A549 (cell line): ENCODE data around the gene NAT8. TPM values are rescaled to one million over a fixed set of nuclear protein-coding genes. Genes with fewer than 3 reads are reported as not detected.
"Not testable (repeated sequence)": the region's sequence is repeated elsewhere in the genome, so short reads cannot be mapped to it uniquely, and the experiment has no call there.

Experiments
- ATAC-seq, 2 experiments: fragments of 200-7000 bp in 1 of 2; fragments of >200 bp in 1 of 2; cut with Nextera tagmentation in 1 of 2; cut with Tn5 transposase in 1 of 2; 3 replicates each; pipeline versions ENCODE4 v1.8.0 to v1.9.1; 2018 to 2020; ENCODE audit warnings: mild to moderate bottlenecking in 1 of 2, moderate library complexity in 1 of 2
- CTCF ChIA-PET: fragments of 300-600 bp; sonication (Branson Sonifier 250); formaldehyde crosslinking; extraction: SDS; loops from one replicate; lab custom pipeline; 2021; ENCODE audit warnings: antibody characterized with exemption, inconsistent platforms; lab: Yijun Ruan, JAX
- POLR2A ChIA-PET: fragments of 350-600 bp; formaldehyde crosslinking; extraction: SDS; loops from one replicate; lab custom pipeline; 2021; ENCODE audit warnings: antibody characterized with exemption, inconsistent platforms; lab: Yijun Ruan, JAX
- DNase-seq, 2 experiments: peaks; one replicate each; pipeline versions ENCODE4 v3.0.0 to v3.0.0-alpha.2; 2011 to 2016; ENCODE audit warnings: low read depth in 1 of 2, low spot score in 1 of 2
- FAIRE-seq: peaks from 2 replicates; lab custom pipeline; 2011; peaks lifted over from hg19 to GRCh38; lab: Jason Lieb, UNC
- H3K27ac ChIP-seq, 2 experiments: fragments of >200 bp; sonication (Bioruptor Twin); formaldehyde crosslinking; 3 replicates each; pipeline ENCODE4 v1.5.1; 2016 to 2017
- H3K4me1 ChIP-seq: fragments of >200 bp; sonication (Bioruptor Twin); formaldehyde crosslinking; 3 replicates; pipeline ENCODE4 v1.6.1; 2016
- H3K4me2 ChIP-seq: fragments of >200 bp; sonication (Bioruptor Twin); formaldehyde crosslinking; 3 replicates; pipeline ENCODE4 v1.6.1; 2016
- H3K4me3 ChIP-seq: fragments of >200 bp; sonication (Bioruptor Twin); formaldehyde crosslinking; 3 replicates; pipeline ENCODE4 v1.5.1; 2016
- H3K9me3 ChIP-seq: fragments of >200 bp; sonication (Bioruptor Twin); formaldehyde crosslinking; 3 replicates; pipeline ENCODE4 v1.6.1; 2016
- CBX2 ChIP-seq: fragments of 200-600 bp; sonication (generic); IDR thresholded peaks from 2 replicates; pipeline ENCODE4 v1.6.1; 2016; ENCODE audit warnings: low read depth, mild to moderate bottlenecking, borderline replicate concordance
- CEBPB ChIP-seq, 2 experiments: fragments of >200 bp in 1 of 2; sonication (Bioruptor Twin) in 1 of 2; formaldehyde crosslinking in 1 of 2; IDR thresholded peaks; 2 replicates each; pipeline ENCODE4 v1.6.1; 2012 to 2016
- CHD4 ChIP-seq: fragments of 200-600 bp; sonication (generic); IDR thresholded peaks from 2 replicates; pipeline ENCODE4 v1.6.1; 2016; ENCODE audit warnings: antibody characterized with exemption, mild to moderate bottlenecking, borderline replicate concordance
- EHF ChIP-seq: fragments of 250-450 bp; sonication (Bioruptor Pico); IDR thresholded peaks from 2 replicates; pipeline ENCODE4 v1.5.0; 2020; ENCODE audit warnings: mild to moderate bottlenecking
- EHMT2 ChIP-seq: fragments of 200-600 bp; sonication (generic); IDR thresholded peaks from 2 replicates; pipeline ENCODE4 v1.6.1; 2016; ENCODE audit warnings: antibody characterized with exemption, low read depth, mild to moderate bottlenecking, moderate library complexity
- FOSL2 ChIP-seq, 2 experiments: fragments of 450-650 bp in 1 of 2; fragments of >200 bp in 1 of 2; sonication (Bioruptor Twin) in 1 of 2; formaldehyde crosslinking; IDR thresholded peaks; 2 replicates each; pipeline versions ENCODE4 v1.5.0 to v1.6.1; 2016 to 2020; ENCODE audit warnings: mild to moderate bottlenecking in 1 of 2, moderate library complexity in 1 of 2
- FOXS1 ChIP-seq: fragments of 250-450 bp; sonication (Bioruptor Pico); IDR thresholded peaks from 2 replicates; pipeline ENCODE4 v1.5.0; 2020; ENCODE audit warnings: mild to moderate bottlenecking, moderate library complexity
- GATA3 ChIP-seq: IDR thresholded peaks from 2 replicates; pipeline ENCODE4 v1.6.1; 2012; ENCODE audit warnings: borderline replicate concordance
- HES2 ChIP-seq: fragments of >200 bp; sonication (Bioruptor Twin); formaldehyde crosslinking; IDR thresholded peaks from 2 replicates; pipeline ENCODE4 v1.6.1; 2016
- HOXA7 ChIP-seq: fragments of 250-450 bp; sonication (Bioruptor Pico); IDR thresholded peaks from 2 replicates; pipeline ENCODE4 v1.5.0; 2020; ENCODE audit warnings: mild to moderate bottlenecking, moderate library complexity
- HOXB5 ChIP-seq: fragments of 250-450 bp; sonication (Bioruptor Pico); IDR thresholded peaks from 2 replicates; pipeline ENCODE4 v1.5.0; 2020; ENCODE audit warnings: mild to moderate bottlenecking, moderate library complexity
- JUN ChIP-seq, 2 experiments: fragments of >200 bp; sonication (Bioruptor Twin); formaldehyde crosslinking; IDR thresholded peaks; 2 replicates in 1 of 2; 3 replicates in 1 of 2; pipeline ENCODE4 v1.6.1; 2016 to 2017
- JUNB ChIP-seq: fragments of >200 bp; sonication (Bioruptor Twin); formaldehyde crosslinking; IDR thresholded peaks from 2 replicates; pipeline ENCODE4 v1.6.1; 2016
- MAFK ChIP-seq: fragments of 450-650 bp; IDR thresholded peaks from 2 replicates; pipeline ENCODE4 v1.6.1; 2014; ENCODE audit not compliant: partially characterized antibody
- NFE2L2 ChIP-seq: fragments of 150-350 bp; conservative IDR thresholded peaks from 2 replicates; pipeline ENCODE4 v1.6.1; 2014; ENCODE audit warnings: low read length
- PHF8 ChIP-seq: fragments of 200-600 bp; sonication (generic); IDR thresholded peaks from 2 replicates; pipeline ENCODE4 v1.6.1; 2016; ENCODE audit warnings: low read depth, mild to moderate bottlenecking, antibody characterized with exemption, moderate library complexity, borderline replicate concordance
- RAD21 ChIP-seq, 2 experiments: fragments of >200 bp in 1 of 2; sonication (Bioruptor Twin) in 1 of 2; formaldehyde crosslinking in 1 of 2; IDR thresholded peaks in 1 of 2; conservative IDR thresholded peaks in 1 of 2; 2 replicates in 1 of 2; 3 replicates in 1 of 2; pipeline ENCODE4 v1.6.1; 2012 to 2018; ENCODE audit warnings: inconsistent platforms in 1 of 2
- RFX5 ChIP-seq: fragments of 450-650 bp; IDR thresholded peaks from 2 replicates; pipeline ENCODE4 v1.7.1; 2014; ENCODE audit warnings: antibody characterized with exemption, mild to moderate bottlenecking, moderate library complexity
- RNF2 ChIP-seq: fragments of 200-600 bp; sonication (generic); IDR thresholded peaks from 2 replicates; pipeline ENCODE4 v1.6.1; 2016; ENCODE audit warnings: low read depth, mild to moderate bottlenecking, antibody characterized with exemption, moderate library complexity, borderline replicate concordance
- SREBF2 ChIP-seq: fragments of 450-650 bp; IDR thresholded peaks from 2 replicates; pipeline ENCODE4 v1.6.1; 2014; ENCODE audit warnings: mild to moderate bottlenecking, moderate library complexity
- ZSCAN20 ChIP-seq: fragments of 250-450 bp; sonication (Bioruptor Pico); IDR thresholded peaks from 2 replicates; pipeline ENCODE4 v1.8.0; 2022; ENCODE audit warnings: mild to moderate bottlenecking, moderate library complexity
- WGBS: methylation state at CpG from one replicate; pipeline ENCODE4 v1.1.6; 2017; ENCODE audit errors: missing lambda C conversion rate; 5-methylcytosine and 5-hydroxymethylcytosine counted together
- polyA plus RNA-seq, 4 experiments: library from polyadenylated mRNA; depleted of rRNA in 3 of 4; stranded (reverse); fragments of >200 nt; fragmentation: RNase III in 1 of 4; extraction: RNeasy Plus Mini Kit Qiagen cat#74134 plus additional on column Dnase treatment in 1 of 4; gene quantifications; 2 replicates in 3 of 4; 3 replicates in 1 of 4; pipeline ENCODE4 v1.2.3, GENCODE V29; 2011 to 2017
- TF ChIP-seq, protein P1 (sequence below): IDR thresholded peaks from 2 replicates; pipeline ENCODE4 v1.6.1; 2012

The NAT8 gene
- polyA plus RNA-seq, 2 of the 4 experiments (the other 2 are of a cell fraction): not detected

DNA sequence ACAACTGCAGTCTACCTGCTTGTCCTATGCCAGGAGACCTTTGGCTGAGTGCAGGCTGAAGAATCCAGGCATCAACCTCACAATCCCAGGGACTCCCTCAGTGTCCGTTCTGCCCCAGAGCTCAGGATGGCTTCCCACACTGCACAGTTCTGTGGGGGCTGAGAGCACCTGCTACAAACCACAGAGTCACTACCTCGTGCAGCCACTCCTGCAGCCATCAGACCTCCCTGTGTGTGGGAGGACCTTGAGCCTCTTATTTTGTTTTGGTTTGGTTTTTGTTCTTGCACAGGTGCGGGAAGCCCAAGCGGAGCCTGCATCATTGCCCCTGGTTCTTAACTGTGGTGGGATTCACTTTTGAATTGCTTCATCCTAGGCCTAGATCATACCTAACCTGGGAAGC, 31.0 kb downstream of the NAT8 start:
- Histone ChIP-seq H3K4me3 (no peak overlapping the region), H3K4me1 (no peaks in the 10 kb centered on the region), H3K27ac (no peak overlapping the region), H3K9me3 (no peaks in the 10 kb centered on the region), H3K4me2 (no peak overlapping the region)
- ATAC-seq (no peak), DNase-seq (no peak), FAIRE-seq (no peak)
- CTCF ChIA-PET: interaction anchor here (1.6 to 2.4 kb wide), 2 partner anchors 11 to 36 kb away, joined by 3 to 11 read pairs; no protein-coding TSS in a partner anchor
- no peak for TF ChIP-seq NFE2L2
- TF ChIP-seq JUN (IDR thresholded peaks at IDR 0.05): no peak
- TF ChIP-seq CHD4: no peak
- TF ChIP-seq RFX5: no peak
- TF ChIP-seq CBX2: no peak
- TF ChIP-seq JUNB: no peak
- TF ChIP-seq RNF2: no peak
- TF ChIP-seq RAD21 (conservative IDR thresholded peaks at IDR 0.05 in 1 of 2, IDR thresholded peaks at IDR 0.05 in 1 of 2): no peak
- TF ChIP-seq PHF8: no peak
- TF ChIP-seq EHMT2: no peak
- no peak for TF ChIP-seq GATA3
- TF ChIP-seq HES2: no peak
- POLR2A ChIA-PET: no interaction called here
- 80% methylated on average over 4 of the region's 4 CpGs for WGBS

GRCh38 chr2:73610111-73610510, 32.1 kb downstream of the NAT8 start:
- ATAC-seq: no peak
- H3K4me2 ChIP-seq: no peak overlapping the region
- TF ChIP-seq HOXA7 (CRISPR knock-in tag) (no peak), CEBPB (IDR thresholded peaks at IDR 0.05) (no peak), HOXB5 (CRISPR knock-in tag) (no peak), ZSCAN20 (CRISPR knock-in tag) (no peak), SREBF2 (no peak), EHF (no peak), FOXS1 (CRISPR knock-in tag) (no peak), FOSL2 (IDR thresholded peaks at IDR 0.05) (no peak), FOSL2 (CRISPR knock-in tag; IDR thresholded peaks at IDR 0.05) (no peak), PHF8 (no peak)
- TF ChIP-seq, protein P1, sequence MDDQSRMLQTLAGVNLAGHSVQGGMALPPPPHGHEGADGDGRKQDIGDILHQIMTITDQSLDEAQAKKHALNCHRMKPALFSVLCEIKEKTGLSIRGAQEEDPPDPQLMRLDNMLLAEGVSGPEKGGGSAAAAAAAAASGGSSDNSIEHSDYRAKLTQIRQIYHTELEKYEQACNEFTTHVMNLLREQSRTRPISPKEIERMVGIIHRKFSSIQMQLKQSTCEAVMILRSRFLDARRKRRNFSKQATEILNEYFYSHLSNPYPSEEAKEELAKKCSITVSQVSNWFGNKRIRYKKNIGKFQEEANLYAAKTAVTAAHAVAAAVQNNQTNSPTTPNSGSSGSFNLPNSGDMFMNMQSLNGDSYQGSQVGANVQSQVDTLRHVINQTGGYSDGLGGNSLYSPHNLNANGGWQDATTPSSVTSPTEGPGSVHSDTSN: no peak
- ChIA-PET CTCF (no interaction called here), POLR2A (no interaction called here)
- H3K27ac ChIP-seq: no peak overlapping the region
- H3K4me1 ChIP-seq: no peaks in the 10 kb centered on the region
- no peak for DNase-seq
- no peak for FAIRE-seq
- H3K9me3 ChIP-seq: no peaks in the 10 kb centered on the region
- WGBS: 74% methylated on average over 3 of the region's 3 CpGs
- no peak overlapping the region for H3K4me3 ChIP-seq

DNA sequence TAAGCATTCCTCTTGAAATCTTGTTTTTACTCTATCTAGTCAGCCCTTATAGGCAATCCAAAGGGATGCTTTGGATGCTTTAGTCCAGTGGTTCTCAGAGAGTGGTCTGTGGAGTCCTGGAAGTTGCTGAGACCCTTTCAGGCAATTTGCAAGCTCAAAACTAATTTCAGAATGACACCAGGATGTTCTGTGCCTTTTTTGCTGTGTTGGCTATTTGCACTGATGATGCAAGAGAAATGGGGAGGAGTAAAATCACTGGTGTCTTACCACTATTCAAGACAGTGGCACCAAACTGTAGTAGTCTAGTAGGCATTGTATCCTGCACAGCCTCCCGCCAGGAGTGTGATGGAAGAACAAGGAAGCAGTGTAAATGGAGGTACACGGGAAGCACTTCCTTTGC, 37.6 kb downstream of the NAT8 start:
- CTCF ChIA-PET: not testable (repeated sequence)
- peak; percentile 32 for FAIRE-seq

GRCh38 chr2:73603099-73603588, 39.1 kb downstream of the NAT8 start:
- CTCF ChIA-PET: interaction anchor here (1.2 kb wide), 1 partner anchor 15 kb away, joined by 3 read pairs; no protein-coding TSS in a partner anchor
- ATAC-seq, H3K4me2 ChIP-seq, H3K27ac ChIP-seq, FAIRE-seq, H3K9me3 ChIP-seq, DNase-seq, H3K4me1 ChIP-seq, H3K4me3 ChIP-seq, POLR2A ChIA-PET: not testable (repeated sequence)
- 75% methylated on average over 4 of the region's 4 CpGs for WGBS

More for the DNA sequence above, 37.6 kb downstream of the NAT8 start:
- H3K9me3 ChIP-seq, POLR2A ChIA-PET, H3K4me1 ChIP-seq, H3K27ac ChIP-seq, H3K4me3 ChIP-seq, H3K4me2 ChIP-seq, DNase-seq, ATAC-seq: not testable (repeated sequence)
- peak; percentile 72 for TF ChIP-seq MAFK
- 86% methylated on average over 2 of the region's 2 CpGs for WGBS
